ENCODE results near the gene TMEM250. TPM values are rescaled to one million over a fixed set of nuclear protein-coding genes. Genes with fewer than 3 reads are reported as not detected.

TMEM250 gene
- polyA plus RNA-seq, 1 donor (not counting 4 experiments of a cell fraction or from before 2014, with no cell fraction given): 9.9 TPM

DNA sequence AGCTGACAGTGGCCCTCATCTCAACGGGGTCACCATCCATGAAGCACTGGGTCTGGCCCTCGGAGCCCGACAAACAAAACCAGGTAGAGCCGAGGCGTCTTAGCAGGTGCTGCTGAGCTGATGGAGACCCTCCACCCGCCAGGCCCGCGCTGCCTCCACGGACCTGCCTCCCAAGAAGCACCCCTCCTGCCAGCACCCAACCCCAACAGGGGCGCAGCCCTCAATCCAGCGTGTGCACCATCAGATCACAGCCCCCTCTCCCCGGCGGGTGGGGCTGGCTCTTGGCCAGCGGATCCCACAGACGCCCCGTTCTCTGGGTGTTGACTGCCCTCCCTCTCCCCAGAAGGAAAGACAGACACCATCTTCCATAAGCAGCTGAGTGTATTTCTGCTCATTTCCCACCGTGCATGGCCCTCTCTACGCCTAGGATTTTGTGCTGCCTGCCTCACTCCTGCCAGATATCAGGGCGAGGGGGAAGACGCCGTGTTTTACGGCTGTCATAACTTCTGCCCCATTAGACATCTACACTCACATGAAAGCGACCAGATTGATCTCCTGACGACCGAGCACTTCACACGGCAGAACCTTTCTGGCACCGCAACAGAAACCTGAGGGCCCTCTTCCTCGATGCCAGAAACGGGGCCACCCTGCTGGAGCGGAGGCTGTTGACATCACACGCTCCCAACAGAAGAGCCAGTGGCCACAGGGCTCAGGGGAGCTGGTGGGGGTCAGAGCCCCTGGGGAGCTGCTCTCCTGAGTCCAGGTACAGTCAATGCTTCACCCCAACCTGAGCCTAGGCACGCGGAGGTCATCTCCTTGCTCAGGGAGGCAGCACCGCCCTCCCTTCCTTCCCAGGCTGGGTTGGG lies 35.9 kb downstream of the TMEM250 start:
- dilution Hi-C loops (cut with MboI; ENCODE audit: extremely low pct_ligation_motif_present, low sequenced_read_pairs): no loop called here
- Histone ChIP-seq H2AFZ (ENCODE audit: control insufficient read depth, low read length) (no peak overlapping the region), H3K27ac (ENCODE audit: control insufficient read depth, insufficient read depth, low read length) (no peak overlapping the region), H3K36me3 (ENCODE audit: control insufficient read depth in 2 of 2, extremely low read depth in 1 of 2, insufficient read depth in 2 of 2, low read length in 2 of 2) (peaks cover 3 to 8% of the 10 kb centered on the region in 2 experiments), H3K27me3 (ENCODE audit: control insufficient read depth, extremely low read depth, insufficient read depth, low read length) (no peaks in the 10 kb centered on the region), H4K20me1 (ENCODE audit: control insufficient read depth, extremely low read depth, insufficient read depth, low read length) (peaks cover 26% of the 10 kb centered on the region), H3K4me3 (ENCODE audit: control insufficient read depth in 2 of 3, extremely low read depth in 1 of 3, insufficient read depth in 2 of 3, low read depth in 1 of 3, low read length in 3 of 3) (no peak overlapping the region), H3K4me2 (ENCODE audit: control insufficient read depth, extremely low read depth, insufficient read depth, low read depth, low read length) (no peak overlapping the region), H3K9me3 (ENCODE audit: control insufficient read depth, low read depth, low read length) (no peaks in the 10 kb centered on the region), H3K9me1 (ENCODE audit: control insufficient read depth, extremely low read depth, insufficient read depth, low read length) (no peaks in the 10 kb centered on the region), H3K79me2 (ENCODE audit: control insufficient read depth, insufficient read depth, low read length) (peaks cover 90% of the 10 kb centered on the region), H3K9ac (ENCODE audit: control insufficient read depth, extremely low read depth, insufficient read depth, low read length) (no peak overlapping the region), H3K4me1 (ENCODE audit: control insufficient read depth, extremely low read depth, insufficient read depth, low read length) (no peaks in the 10 kb centered on the region)
- DNase-seq (ENCODE audit: low read depth, low spot score) (no peak), FAIRE-seq (no peak)
- TF ChIP-seq, protein P1, sequence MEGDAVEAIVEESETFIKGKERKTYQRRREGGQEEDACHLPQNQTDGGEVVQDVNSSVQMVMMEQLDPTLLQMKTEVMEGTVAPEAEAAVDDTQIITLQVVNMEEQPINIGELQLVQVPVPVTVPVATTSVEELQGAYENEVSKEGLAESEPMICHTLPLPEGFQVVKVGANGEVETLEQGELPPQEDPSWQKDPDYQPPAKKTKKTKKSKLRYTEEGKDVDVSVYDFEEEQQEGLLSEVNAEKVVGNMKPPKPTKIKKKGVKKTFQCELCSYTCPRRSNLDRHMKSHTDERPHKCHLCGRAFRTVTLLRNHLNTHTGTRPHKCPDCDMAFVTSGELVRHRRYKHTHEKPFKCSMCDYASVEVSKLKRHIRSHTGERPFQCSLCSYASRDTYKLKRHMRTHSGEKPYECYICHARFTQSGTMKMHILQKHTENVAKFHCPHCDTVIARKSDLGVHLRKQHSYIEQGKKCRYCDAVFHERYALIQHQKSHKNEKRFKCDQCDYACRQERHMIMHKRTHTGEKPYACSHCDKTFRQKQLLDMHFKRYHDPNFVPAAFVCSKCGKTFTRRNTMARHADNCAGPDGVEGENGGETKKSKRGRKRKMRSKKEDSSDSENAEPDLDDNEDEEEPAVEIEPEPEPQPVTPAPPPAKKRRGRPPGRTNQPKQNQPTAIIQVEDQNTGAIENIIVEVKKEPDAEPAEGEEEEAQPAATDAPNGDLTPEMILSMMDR (optimal IDR thresholded peaks at IDR 0.05 in 1 of 3, IDR thresholded peaks at IDR 0.05 in 1 of 3, conservative IDR thresholded peaks at IDR 0.05 in 1 of 3; ENCODE audit: extremely low read depth in 1 of 3, insufficient read depth in 2 of 3, low read length in 3 of 3): no peak
- TF ChIP-seq EZH2 (IDR thresholded peaks at IDR 0.05; ENCODE audit: low read length): no peak

DNA sequence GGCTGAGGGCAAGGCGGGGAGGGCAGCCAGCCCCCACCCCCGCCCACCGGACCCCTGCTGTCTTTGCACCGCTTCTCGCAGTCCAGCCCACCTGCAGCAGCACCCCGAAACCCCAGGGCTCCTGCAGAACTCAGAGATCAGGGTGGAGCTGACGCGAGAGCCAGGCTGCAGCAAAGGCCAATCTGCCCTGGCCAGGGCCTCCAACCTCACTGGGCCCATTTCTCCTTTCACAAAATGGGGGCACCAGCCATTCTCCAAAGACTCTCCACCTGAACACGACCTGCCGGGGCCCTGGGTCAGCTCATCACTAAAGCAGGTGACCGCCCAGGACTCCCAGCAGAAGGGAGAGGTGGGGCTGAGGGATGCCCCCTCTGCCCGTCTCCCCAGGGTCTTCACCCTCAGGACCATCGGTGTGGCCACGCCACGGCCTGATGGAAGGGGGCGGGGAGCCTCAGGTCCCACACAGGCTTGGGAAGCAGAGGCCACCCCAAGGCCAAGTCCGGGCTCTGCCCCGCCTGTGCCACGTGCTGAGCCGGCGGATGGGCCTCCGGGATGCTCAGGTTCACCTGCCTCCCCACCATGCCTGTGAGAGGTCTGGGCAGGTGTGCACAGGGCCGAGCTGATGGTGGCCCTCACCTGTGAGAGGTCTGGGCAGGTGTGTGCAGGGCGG lies 36.7 kb downstream of the TMEM250 start:
- H4K20me1 ChIP-seq (ENCODE audit: control insufficient read depth, extremely low read depth, insufficient read depth, low read length): peaks cover 26% of the 10 kb centered on the region
- no peaks in the 10 kb centered on the region for H3K9me3 ChIP-seq (ENCODE audit: control insufficient read depth, low read depth, low read length)
- H3K4me3 ChIP-seq (ENCODE audit: control insufficient read depth in 2 of 3, extremely low read depth in 1 of 3, insufficient read depth in 2 of 3, low read depth in 1 of 3, low read length in 3 of 3): no peak overlapping the region
- FAIRE-seq (no peak), DNase-seq (ENCODE audit: low read depth, low spot score) (no peak)
- TF ChIP-seq, protein P1 (optimal IDR thresholded peaks at IDR 0.05 in 1 of 3, IDR thresholded peaks at IDR 0.05 in 1 of 3, conservative IDR thresholded peaks at IDR 0.05 in 1 of 3; ENCODE audit: extremely low read depth in 1 of 3, insufficient read depth in 2 of 3, low read length in 3 of 3): no peak
- TF ChIP-seq EZH2 (IDR thresholded peaks at IDR 0.05; ENCODE audit: low read length): no peak
- H3K4me2 ChIP-seq (ENCODE audit: control insufficient read depth, extremely low read depth, insufficient read depth, low read depth, low read length): no peak overlapping the region
- H3K27me3 ChIP-seq (ENCODE audit: control insufficient read depth, extremely low read depth, insufficient read depth, low read length): no peaks in the 10 kb centered on the region
- no peak overlapping the region for H3K27ac ChIP-seq (ENCODE audit: control insufficient read depth, insufficient read depth, low read length)
- H3K36me3 ChIP-seq (ENCODE audit: control insufficient read depth in 2 of 2, extremely low read depth in 1 of 2, insufficient read depth in 2 of 2, low read length in 2 of 2): peaks cover 3 to 8% of the 10 kb centered on the region in 2 experiments
- no peaks in the 10 kb centered on the region for H3K9me1 ChIP-seq (ENCODE audit: control insufficient read depth, extremely low read depth, insufficient read depth, low read length)
- H3K9ac ChIP-seq (ENCODE audit: control insufficient read depth, extremely low read depth, insufficient read depth, low read length): no peak overlapping the region
- H3K79me2 ChIP-seq (ENCODE audit: control insufficient read depth, insufficient read depth, low read length): peaks cover 87% of the 10 kb centered on the region
- no peaks in the 10 kb centered on the region for H3K4me1 ChIP-seq (ENCODE audit: control insufficient read depth, extremely low read depth, insufficient read depth, low read length)
- dilution Hi-C loops (cut with MboI; ENCODE audit: extremely low pct_ligation_motif_present, low sequenced_read_pairs): no loop called here
- H2AFZ ChIP-seq (ENCODE audit: control insufficient read depth, low read length): no peak overlapping the region

All from keratinocyte (primary cell).